ENCODE results near the gene SHANK3. TPM values are rescaled to one million over a fixed set of nuclear protein-coding genes. Genes with fewer than 3 reads are reported as not detected.

SHANK3 gene
- total RNA-seq, 2 experiments from 2014 or later: 0.16 to 0.22 TPM

- Mint-ChIP-seq H3K9me3 (no peaks in the 10 kb centered on the region), H3K27me3 (peaks cover 26% of the 10 kb centered on the region), H3K36me3 (ENCODE audit: low read depth) (no peaks in the 10 kb centered on the region), H3K4me1 (ENCODE audit: low read depth) (peaks cover 9% of the 10 kb centered on the region), H3K4me3 (no peak overlapping the region), H3K27ac (no peak overlapping the region)
- no peak for ATAC-seq
- TF ChIP-seq, protein P1, sequence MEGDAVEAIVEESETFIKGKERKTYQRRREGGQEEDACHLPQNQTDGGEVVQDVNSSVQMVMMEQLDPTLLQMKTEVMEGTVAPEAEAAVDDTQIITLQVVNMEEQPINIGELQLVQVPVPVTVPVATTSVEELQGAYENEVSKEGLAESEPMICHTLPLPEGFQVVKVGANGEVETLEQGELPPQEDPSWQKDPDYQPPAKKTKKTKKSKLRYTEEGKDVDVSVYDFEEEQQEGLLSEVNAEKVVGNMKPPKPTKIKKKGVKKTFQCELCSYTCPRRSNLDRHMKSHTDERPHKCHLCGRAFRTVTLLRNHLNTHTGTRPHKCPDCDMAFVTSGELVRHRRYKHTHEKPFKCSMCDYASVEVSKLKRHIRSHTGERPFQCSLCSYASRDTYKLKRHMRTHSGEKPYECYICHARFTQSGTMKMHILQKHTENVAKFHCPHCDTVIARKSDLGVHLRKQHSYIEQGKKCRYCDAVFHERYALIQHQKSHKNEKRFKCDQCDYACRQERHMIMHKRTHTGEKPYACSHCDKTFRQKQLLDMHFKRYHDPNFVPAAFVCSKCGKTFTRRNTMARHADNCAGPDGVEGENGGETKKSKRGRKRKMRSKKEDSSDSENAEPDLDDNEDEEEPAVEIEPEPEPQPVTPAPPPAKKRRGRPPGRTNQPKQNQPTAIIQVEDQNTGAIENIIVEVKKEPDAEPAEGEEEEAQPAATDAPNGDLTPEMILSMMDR (IDR thresholded peaks at IDR 0.05): no peak
- ChIA-PET POLR2A (interaction anchor here (1.5 kb wide), 1 partner anchor 10 kb away, joined by 3 read pairs; no protein-coding TSS in a partner anchor), CTCF (no interaction called here)
- intact Hi-C loops (cut with micrococcal nuclease): no loop called here
- DNase-seq: no peak
These were observed 3.6 kb downstream of the SHANK3 start for GRCh38 chr22:50676180-50676636.

GRCh38 chr22:50676661-50677492 is 4.3 kb downstream of the SHANK3 start:
- H3K9me3 Mint-ChIP-seq: no peaks in the 10 kb centered on the region
- H3K27ac Mint-ChIP-seq: no peak overlapping the region
- H3K36me3 Mint-ChIP-seq (ENCODE audit: low read depth): no peaks in the 10 kb centered on the region
- intact Hi-C loops (cut with micrococcal nuclease): no loop called here
- TF ChIP-seq, protein P1 (IDR thresholded peaks at IDR 0.05): no peak
- POLR2A ChIA-PET: interaction anchor here (1.5 kb wide), 1 partner anchor 11 kb away, joined by 3 read pairs; no protein-coding TSS in a partner anchor
- no peak for ATAC-seq
- H3K4me3 Mint-ChIP-seq: no peak overlapping the region
- H3K27me3 Mint-ChIP-seq: peaks cover 21% of the 10 kb centered on the region
- no peak for DNase-seq
- H3K4me1 Mint-ChIP-seq (ENCODE audit: low read depth): peaks cover 7% of the 10 kb centered on the region
- CTCF ChIA-PET: no interaction called here

GRCh38 chr22:50677493-50678217 is 5.0 kb downstream of the SHANK3 start:
- Mint-ChIP-seq H3K4me1 (ENCODE audit: low read depth) (peaks cover 6% of the 10 kb centered on the region), H3K4me3 (no peak overlapping the region), H3K9me3 (no peaks in the 10 kb centered on the region), H3K27ac (no peak overlapping the region), H3K27me3 (peaks cover 18% of the 10 kb centered on the region), H3K36me3 (ENCODE audit: low read depth) (no peaks in the 10 kb centered on the region)
- ATAC-seq (no peak), DNase-seq (no peak)
- ChIA-PET CTCF (no interaction called here), POLR2A (no interaction called here)
- TF ChIP-seq, protein P1 (IDR thresholded peaks at IDR 0.05): no peak
- intact Hi-C loops (cut with micrococcal nuclease): no loop called here

DNA sequence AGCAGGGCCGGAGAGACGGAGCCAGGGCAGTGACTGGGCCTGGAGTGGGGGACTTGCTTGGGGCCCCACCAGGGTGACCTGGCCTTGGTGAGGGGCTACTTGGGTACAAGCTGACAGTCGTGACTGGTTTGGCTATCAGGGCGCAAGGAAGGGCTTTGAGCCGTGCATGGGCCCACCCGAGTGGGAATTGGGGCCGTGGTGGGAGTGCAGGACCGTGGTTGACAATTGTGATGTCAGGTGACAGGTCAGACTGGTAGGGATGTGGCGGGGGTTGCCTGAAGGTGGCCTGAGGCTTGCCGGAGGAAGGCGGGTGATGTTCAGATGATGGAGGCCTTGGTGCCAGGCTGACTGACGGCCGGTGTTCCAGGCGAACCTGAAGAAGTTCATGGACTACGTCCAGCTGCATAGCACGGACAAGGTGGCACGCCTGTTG is 5.6 kb downstream of the SHANK3 start:
- ChIA-PET POLR2A (no interaction called here), CTCF (no interaction called here)
- no peak for ATAC-seq
- TF ChIP-seq, protein P1 (IDR thresholded peaks at IDR 0.05): no peak
- H3K36me3 Mint-ChIP-seq (ENCODE audit: low read depth): no peaks in the 10 kb centered on the region
- H3K27me3 Mint-ChIP-seq: peaks cover 14% of the 10 kb centered on the region
- H3K4me3 Mint-ChIP-seq: no peak overlapping the region
- H3K27ac Mint-ChIP-seq: no peak overlapping the region
- H3K4me1 Mint-ChIP-seq (ENCODE audit: low read depth): peaks cover 2% of the 10 kb centered on the region
- no peak for DNase-seq
- intact Hi-C loops (cut with micrococcal nuclease): no loop called here
- H3K9me3 Mint-ChIP-seq: no peaks in the 10 kb centered on the region
